ENCODE measurements around the gene PLK2.
A peak's percentile ranks its signal among the peaks of the same experiment; 100 is the strongest.

Gene PLK2

DNA sequence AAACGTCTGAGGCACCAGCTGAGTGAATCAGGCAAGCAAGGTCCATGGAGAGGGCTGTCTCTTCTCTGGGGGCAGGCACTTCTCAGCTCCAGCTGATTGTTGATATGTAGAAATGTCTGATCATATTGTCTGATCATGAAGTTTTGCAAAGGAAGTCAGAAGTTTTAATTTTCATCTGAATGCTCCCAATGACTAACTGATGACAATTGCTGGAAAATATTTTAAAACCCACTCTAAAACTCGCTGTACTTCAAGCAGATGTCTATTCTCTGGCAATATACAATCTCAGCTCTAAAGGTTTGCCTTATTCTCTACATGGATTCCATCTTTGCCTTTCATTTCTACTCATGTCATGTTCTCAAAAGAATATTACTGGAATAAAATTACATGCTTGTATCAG lies 12.7 kb downstream of the PLK2 start:
- no peak for DNase-seq

DNA sequence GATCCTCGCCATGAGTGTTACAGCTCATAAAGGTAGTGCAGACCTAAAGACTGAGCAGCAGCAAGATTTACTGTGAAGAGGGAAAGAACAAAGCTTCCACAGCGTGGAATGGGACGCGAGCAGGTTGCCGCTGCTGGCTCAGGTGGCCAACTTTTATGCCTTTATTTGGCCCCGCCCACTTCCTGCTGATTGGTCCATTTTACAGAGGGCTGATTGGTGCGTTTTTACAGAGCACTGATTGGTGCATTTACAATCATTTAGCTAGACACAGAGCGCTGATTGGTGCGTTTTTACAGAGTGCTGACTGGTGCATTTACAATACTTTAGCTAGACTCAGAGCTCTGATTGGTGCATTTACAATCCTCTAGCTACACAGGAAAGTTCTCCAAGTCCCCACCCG lies 13.9 kb downstream of the PLK2 start:
- DNase-seq, result no peak

DNA sequence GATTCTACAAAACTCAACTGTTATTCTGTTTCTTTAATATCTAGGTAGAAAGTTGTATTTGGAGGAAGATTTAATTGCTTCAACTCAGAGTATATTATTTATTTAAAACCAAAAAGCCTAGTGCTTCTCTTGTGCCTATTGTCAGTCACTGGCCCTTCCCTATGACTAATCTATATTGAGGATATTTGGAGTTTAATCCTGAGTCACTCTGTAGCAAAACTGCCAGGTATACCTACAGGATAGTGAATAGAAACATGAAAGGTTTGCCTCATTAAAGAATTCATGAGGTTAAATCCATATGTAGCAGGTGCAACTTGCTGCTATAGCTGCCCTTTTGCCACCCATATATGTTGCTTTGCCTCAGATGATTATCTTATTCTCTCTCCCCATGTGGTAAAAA lies 15.1 kb downstream of the PLK2 start:
- no peak for DNase-seq

DNA sequence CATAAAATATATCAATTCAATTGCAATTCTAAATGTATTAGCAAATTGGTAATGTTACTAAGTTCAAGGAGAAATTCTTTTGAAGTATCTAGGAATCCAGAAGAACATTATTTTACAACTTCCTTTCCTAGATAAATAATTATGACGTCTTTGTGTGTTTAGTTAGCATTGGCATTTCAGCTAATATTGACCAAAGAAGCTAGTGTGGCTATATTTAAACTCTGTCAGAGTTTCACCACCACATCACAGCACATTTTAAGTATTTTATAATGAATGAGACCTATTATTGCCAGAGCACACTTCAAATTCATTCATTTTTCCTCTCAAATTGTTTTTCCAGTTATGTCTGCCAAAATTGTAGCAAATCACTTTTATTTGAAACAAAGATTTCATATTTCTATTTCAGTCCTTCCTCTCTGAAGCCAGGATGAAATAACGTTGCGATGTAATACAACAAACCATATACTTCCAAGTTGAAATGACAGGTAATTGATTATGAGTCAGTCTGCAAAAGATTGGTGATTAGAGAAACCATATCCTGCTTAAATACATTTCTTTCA lies 18.9 kb downstream of the PLK2 start:
- DNase-seq, result no peak

DNA sequence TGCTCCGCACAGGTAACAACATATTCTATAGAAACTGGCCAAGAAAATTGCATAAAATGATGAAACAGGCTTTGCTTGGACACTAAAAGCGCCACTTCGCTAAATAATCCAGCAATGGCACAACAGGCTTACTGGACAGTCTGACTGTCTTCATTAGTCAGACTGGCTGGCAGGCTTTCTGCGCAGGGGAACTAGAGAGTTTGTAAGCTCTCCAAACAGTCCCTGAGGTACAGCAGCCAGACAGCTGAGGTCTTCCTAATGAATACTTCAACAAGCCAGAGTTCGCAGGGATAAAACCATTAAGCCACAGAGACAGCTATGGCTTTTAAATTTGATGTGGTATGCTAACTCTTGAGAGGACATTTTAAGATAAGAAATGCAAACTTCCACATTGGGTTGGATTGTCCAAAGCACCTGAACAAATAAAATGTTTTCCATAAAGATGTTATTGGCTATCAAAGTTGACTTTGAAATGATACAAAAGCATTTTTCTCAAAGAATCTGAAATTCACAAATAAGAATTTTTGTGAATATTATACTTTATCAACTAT lies 20.7 kb downstream of the PLK2 start:
- no peak for DNase-seq

DNA sequence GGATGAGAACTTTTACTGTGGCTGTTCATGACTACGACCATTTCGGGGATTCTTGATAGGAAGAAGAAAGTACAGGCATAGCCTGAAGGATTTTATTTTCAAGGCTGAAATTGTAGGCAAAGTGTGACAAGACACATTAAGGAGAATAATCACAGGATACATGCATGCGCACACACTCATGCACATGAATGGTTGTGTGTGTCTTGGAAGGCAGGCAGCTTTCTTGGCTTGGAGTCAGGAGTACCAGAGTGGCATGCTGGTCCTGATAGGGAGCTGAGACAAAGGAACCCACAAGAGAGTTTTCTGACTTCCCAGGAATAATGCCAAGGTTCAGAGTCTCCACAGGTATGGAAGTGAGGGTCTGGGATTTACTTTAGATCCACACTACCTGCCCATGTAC lies 22.2 kb downstream of the PLK2 start:
- DNase-seq, result no peak

DNA sequence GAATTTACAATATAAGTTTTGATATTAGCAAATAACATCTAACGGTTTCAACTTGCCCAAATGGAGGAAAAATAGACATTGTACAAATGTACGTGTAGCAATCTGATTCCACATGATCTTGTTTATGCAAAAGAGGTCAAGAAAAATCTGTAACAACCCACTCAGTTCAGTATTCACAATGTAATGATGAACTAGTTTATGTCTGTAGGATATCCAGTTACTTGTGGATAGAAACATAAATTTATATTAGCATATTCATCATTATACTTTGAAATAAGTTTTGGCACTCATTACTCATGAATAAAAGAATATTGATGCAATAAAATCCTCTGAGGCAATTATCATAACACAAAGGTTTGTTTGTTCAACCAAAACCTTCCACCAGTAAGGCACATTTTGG lies 28.1 kb downstream of the PLK2 start:
- DNase-seq, result no peak

DNA sequence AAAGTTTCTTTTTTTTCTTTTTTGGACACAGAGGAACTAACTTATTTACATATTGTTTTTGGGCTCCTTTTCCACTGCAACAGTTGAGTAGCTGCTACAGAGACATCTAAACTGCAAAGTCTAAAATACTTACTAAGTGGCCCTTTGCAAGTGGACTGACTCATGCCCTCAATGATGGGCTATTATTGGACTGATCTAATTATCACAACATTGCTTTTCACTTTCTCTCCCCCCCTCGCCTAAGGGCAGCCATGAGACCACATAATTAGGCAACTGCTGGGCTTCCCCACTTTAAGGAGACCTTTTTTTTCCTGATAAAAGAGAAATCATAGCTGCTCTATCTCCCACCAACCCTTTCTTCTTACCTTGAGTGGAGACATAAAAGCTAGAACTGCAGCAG lies 47.0 kb downstream of the PLK2 start:
- no peak for DNase-seq

DNA sequence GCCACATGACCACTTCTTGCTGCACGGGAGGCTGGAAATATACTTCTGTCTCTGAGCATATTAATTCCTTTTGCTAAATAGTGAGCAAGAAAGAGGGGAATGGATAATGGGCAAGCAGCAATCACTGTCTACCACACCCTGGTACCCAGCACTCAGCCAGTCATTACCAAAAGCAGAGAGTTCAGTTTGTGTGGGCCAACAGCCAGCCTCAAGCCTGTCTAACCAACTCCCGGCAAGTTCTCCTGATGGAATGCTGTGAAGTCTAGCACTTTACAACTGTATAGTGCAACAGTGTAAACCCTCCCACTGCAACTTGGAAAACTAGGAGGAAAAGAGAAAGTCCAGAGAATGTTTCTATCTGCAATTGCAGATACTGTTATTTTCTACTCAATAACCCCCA lies 47.8 kb downstream of the PLK2 start:
- no peak for DNase-seq

DNA sequence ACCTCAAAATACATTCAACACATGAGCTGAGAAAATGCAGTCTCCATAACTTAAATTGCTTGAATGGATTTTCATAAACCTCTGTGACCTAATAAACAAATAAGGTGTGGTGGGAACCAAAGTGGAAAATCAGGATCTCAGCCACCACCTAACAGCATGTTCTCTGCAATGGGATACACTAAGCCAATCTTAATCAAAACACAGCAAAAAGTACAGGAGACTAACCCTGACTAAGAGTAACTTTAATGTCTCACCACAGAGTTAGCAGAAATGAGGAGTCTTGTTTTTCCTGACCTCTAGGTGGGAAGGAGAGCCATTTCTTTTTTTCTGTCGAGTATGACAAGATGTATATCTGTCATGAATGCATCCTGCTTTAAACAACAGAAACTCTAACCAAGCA lies 48.5 kb downstream of the PLK2 start:
- no peak for DNase-seq

DNA sequence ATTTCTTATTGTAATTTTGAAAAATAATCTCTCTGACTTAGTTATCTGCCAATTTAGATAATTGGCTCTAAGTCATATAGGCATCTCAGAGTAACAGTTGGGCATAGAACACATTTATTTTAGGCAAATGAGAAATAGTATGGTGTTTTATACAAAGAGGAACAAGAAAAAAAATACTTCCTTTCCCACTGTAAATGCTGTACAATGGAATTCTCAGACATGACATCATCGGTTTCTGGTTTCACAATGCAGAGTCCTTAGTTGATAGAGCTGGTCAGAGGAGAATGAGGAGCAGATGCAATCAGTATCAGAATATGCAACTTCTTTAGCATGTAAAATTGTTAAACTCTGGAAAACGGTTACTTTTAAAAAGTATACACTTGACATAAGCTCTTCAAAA lies 49.4 kb downstream of the PLK2 start:
- peak; percentile 16 for DNase-seq

DNA sequence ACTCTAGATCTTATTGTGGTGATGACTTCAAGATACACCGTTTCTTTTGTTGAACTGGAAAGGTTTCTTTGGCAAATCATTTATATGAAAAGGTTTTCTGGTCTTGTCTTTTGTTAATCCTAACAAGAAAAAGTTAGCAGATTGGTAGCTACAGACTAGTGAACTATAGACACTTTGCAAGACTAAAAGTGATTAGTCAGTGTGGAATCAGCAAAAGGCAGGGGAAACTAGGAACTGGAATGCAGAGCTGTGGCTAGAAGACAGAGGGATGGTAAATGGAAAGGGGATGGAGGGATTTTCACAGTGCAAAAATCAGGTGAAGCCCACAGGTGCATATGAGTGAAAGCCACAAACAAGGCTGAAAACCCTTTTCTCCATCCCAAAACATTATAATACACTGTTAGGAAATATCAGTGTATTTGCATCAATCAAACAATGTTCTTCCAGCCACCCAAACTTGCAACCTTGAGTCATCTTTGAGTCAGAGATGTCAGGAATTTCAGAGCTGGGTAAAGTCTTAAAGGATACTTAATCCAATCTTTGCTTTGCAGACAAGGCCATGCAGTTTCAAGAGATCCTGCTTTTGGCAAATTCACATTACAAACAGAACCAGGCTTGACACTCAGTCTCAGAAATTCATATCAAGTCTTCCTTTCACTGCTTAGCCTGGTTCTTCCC lies 52.7 kb downstream of the PLK2 start:
- DNase-seq, result no peak

DNA sequence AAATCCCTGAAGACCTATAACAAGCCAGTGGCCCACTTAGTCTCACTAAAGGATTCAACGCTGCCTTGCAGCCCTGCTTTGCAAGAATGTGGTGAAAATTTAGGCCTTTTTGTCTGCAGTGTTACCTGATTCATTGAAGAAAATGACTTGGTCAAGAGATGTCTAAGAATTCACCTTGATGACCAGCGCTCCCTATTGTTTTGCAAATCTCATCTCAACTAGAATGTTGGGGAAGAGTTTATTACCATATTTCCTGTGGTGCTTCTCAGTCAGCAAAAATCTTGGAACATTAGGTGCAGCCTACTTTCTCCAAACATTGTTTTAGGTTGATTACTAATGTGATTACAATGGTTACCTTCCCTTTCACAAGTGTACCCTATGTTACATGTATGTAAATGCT lies 53.5 kb downstream of the PLK2 start:
- no peak for DNase-seq

DNA sequence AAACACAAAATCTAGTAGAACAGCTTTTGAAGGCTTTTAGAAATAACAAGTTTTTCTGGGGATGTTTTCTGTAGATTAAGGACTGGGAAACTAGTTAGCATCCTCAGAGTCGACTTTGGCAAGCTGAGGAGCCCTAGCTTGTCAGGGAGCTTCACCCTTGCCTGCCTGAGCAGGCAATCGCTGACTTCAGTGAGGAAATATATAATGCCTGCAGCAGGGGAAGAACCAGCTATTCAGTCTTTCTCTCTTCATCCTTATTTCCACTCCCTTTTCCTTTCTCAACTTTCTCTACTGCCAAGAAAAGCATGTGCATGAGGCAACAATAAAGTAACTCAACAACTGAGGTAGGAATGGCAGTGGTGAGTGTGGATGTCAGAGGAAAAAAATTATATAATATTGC lies 54.7 kb downstream of the PLK2 start:
- no peak for DNase-seq

DNA sequence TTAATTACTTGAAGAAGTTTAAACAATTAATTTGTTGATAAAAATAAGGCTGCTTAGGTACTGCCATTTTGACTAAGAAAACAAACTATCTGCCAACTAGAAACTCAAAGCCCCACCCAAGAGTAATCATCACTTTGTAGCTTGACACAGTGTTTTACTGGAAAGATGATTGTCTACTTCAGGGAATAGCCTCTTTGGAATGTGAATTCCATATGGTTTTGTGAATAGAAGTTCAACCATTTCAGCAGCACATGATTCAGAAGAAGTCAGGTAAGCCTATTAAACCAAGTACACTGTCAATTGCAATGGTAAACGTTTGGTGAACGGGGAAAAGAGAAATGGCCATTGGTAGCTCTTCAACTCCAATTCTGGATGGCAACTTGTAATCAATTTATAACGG lies 55.2 kb downstream of the PLK2 start:
- DNase-seq, result no peak

All from NCI-H1048 (cell line).